ENCODE measurements around the gene CEP104. TPM values are rescaled to one million over a fixed set of nuclear protein-coding genes. Genes with fewer than 3 reads are reported as not detected.

Gene CEP104
- total RNA-seq, 1 experiment from 2014 or later: 34.5 TPM

GRCh38 chr1:3837200-3837599, 19.8 kb downstream of the CEP104 start:
- no peak overlapping the region for H2BK12ac ChIP-seq (ENCODE audit: insufficient read length, low read depth, low read length)
- H3K9me3 ChIP-seq (ENCODE audit: control insufficient read depth, low read depth, low read length): no peaks in the 10 kb centered on the region
- H3K27me3 ChIP-seq (ENCODE audit: insufficient read depth, low read length): no peaks in the 10 kb centered on the region
- TF ChIP-seq CTCF (conservative IDR thresholded peaks at IDR 0.05): no peak
- Mint-ChIP-seq H3K4me3 (no peak overlapping the region; a peak in 1 of 5 replicates), H3K27me3 (ENCODE audit: low read depth) (no peaks in the 10 kb centered on the region), H3K9me3 (peaks cover 4 to 5% of the 10 kb centered on the region in 2 experiments; a peak in 4 of 5 replicates), H3K27ac (peak overlapping the region in 1 of 3 experiments; percentile 84; a peak in 1 of 7 replicates), H3K4me1 (no peaks in the 10 kb centered on the region), H3K36me3 (ENCODE audit: insufficient read depth in 1 of 3, low read depth in 3 of 3) (peaks cover 34 to 67% (median 41%) of the 10 kb centered on the region in 3 experiments)
- no peak overlapping the region for H2BK5ac ChIP-seq (ENCODE audit: insufficient read length, low read length)
- no peaks in the 10 kb centered on the region for H3K79me2 ChIP-seq (ENCODE audit: insufficient read depth, low read length)
- H3K23ac ChIP-seq (ENCODE audit: insufficient read length, low read depth, low read length): no peak overlapping the region
- no peak overlapping the region for H2BK20ac ChIP-seq (ENCODE audit: low read depth, low read length, poor library complexity, severe bottlenecking)
- H3K4me2 ChIP-seq (ENCODE audit: insufficient read depth, insufficient read length, low read length): no peak overlapping the region
- H3K9ac ChIP-seq (ENCODE audit: extremely low read depth, insufficient read length, low read length): no peak overlapping the region
- H4K20me1 ChIP-seq (ENCODE audit: control insufficient read depth, insufficient read depth, insufficient read length): no peaks in the 10 kb centered on the region
- H3K56ac ChIP-seq (ENCODE audit: insufficient read length, low read depth, low read length): no peak overlapping the region
- no peak overlapping the region for H3T11ph ChIP-seq (ENCODE audit: low read length)
- no peak overlapping the region for H4K8ac ChIP-seq (replicated peaks; ENCODE audit: insufficient read length, low read depth, low read length)
- no peak overlapping the region for H2AK5ac ChIP-seq (ENCODE audit: insufficient read length, low read length)
- H3K4me1 ChIP-seq (ENCODE audit: insufficient read depth, low read length): no peaks in the 10 kb centered on the region
- no peak overlapping the region for H3K14ac ChIP-seq (ENCODE audit: insufficient read depth, low read length)
- H2BK120ac ChIP-seq (ENCODE audit: low read depth, low read length, poor library complexity, severe bottlenecking): no peak overlapping the region
- no peak for DNase-seq
- H4K91ac ChIP-seq (ENCODE audit: insufficient read length, low read depth, low read length): no peak overlapping the region
- no peak overlapping the region for H2BK15ac ChIP-seq (ENCODE audit: low read depth, low read length)
- H3K23me2 ChIP-seq (ENCODE audit: insufficient read length, low read depth, low read length, poor library complexity, severe bottlenecking): no peaks in the 10 kb centered on the region
- H3K79me1 ChIP-seq (ENCODE audit: insufficient read depth, low read depth, low read length, poor library complexity, severe bottlenecking): no peaks in the 10 kb centered on the region
- WGBS (ENCODE audit: extremely low coverage, insufficient read length, low lambda C conversion rate): no CpG with 5 or more reads among the region's 6 CpGs
- H4K5ac ChIP-seq (ENCODE audit: insufficient read length, low read depth, low read length): no peak overlapping the region
- no peak overlapping the region for H2AFZ ChIP-seq (ENCODE audit: low read length)
- H3K27ac ChIP-seq (ENCODE audit: insufficient read length, low read depth, low read length): no peak overlapping the region
- no peak overlapping the region for H3K4ac ChIP-seq (ENCODE audit: low read depth, low read length)
- H3K18ac ChIP-seq (ENCODE audit: insufficient read length, low read depth, low read length): no peak overlapping the region

Data from H9 (cell line).